IPS-20b (cell line): Measurements from ENCODE around the gene WBP11.
"Not testable (repeated sequence)": the region's sequence is repeated elsewhere in the genome, so short reads cannot be mapped to it uniquely, and the experiment has no call there.

Experiments
- H3K27ac ChIP-seq: one replicate; pipeline ENCODE4 v1.5.1; 2013; ENCODE audit warnings: low read length
- H3K27me3 ChIP-seq: 2 replicates; pipeline ENCODE4 v1.6.1; 2013; ENCODE audit warnings: mild to moderate bottlenecking, low read length, inconsistent platforms; ENCODE audit not compliant: insufficient read depth
- H3K36me3 ChIP-seq: 2 replicates; pipeline ENCODE4 v1.6.1; 2013; ENCODE audit warnings: low read depth, mild to moderate bottlenecking, inconsistent platforms, low read length, moderate library complexity; ENCODE audit not compliant: insufficient read depth
- H3K4me1 ChIP-seq: 2 replicates; pipeline ENCODE4 v1.6.1; 2013; ENCODE audit warnings: mild to moderate bottlenecking, control low read depth, inconsistent platforms, low read length, moderate library complexity; ENCODE audit not compliant: insufficient read depth
- H3K4me3 ChIP-seq: 2 replicates; pipeline ENCODE4 v1.5.1; 2013; ENCODE audit warnings: mild to moderate bottlenecking, low read length, inconsistent platforms
- H3K9ac ChIP-seq: 2 replicates; pipeline ENCODE4 v1.6.1; 2013; ENCODE audit warnings: low read depth, mild to moderate bottlenecking, inconsistent platforms, low read length, moderate library complexity
- H3K9me3 ChIP-seq: 2 replicates; pipeline ENCODE4 v1.6.1; 2013; ENCODE audit warnings: mild to moderate bottlenecking, low read depth, low read length, inconsistent platforms; ENCODE audit not compliant: insufficient read depth

The WBP11 gene

DNA sequence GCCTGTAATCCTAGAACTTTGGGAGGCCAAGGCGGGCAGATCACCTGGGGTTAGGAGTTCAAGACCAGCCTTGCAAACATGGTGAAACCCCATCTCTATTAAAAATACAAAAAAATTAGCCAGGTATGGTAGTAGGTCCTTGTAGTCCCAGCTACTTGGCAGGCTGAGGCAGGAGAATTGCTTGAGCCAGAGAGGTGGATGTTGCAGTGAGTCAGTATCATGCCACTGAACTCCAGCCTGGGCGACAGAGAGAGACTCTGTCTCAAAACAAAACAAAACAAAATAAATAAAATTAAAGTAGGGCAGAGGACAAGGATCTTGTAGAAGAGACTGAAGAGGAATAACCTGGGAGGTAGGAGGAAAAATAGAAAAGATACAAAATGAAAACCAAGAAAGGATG, 61.3 kb downstream of the WBP11 start:
- Histone ChIP-seq H3K4me1 (no peaks in the 10 kb centered on the region), H3K9ac (no peak overlapping the region), H3K9me3 (peaks cover 16% of the 10 kb centered on the region; the same call in 1 of the 2 replicates), H3K4me3 (no peak overlapping the region), H3K27me3 (no peaks in the 10 kb centered on the region), H3K36me3 (no peaks in the 10 kb centered on the region), H3K27ac (no peak overlapping the region)

DNA sequence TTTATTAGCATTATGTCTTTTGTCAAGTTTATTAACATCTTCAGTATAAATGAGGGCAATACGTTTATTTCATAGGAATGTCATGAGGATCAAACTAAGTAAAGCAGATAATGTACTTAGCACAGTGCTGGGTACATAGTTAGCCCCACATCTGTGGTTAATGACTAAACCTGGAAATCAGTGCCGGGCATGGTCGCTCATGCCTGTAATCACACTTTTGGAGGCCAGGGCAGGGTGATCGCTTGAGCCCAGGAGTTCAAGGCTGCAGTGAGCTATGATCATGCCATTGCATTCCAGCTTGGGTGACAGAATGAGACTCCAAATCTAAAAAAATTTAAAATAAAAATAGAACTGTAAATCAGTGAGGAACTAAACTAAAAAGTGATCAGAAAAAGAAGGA, 62.1 kb downstream of the WBP11 start:
- Histone ChIP-seq H3K4me1 (no peaks in the 10 kb centered on the region), H3K9me3 (peaks cover 16% of the 10 kb centered on the region; the same call in 1 of the 2 replicates), H3K9ac (no peak overlapping the region), H3K27me3 (no peaks in the 10 kb centered on the region), H3K4me3 (no peak overlapping the region), H3K36me3 (no peaks in the 10 kb centered on the region), H3K27ac (no peak overlapping the region)

DNA sequence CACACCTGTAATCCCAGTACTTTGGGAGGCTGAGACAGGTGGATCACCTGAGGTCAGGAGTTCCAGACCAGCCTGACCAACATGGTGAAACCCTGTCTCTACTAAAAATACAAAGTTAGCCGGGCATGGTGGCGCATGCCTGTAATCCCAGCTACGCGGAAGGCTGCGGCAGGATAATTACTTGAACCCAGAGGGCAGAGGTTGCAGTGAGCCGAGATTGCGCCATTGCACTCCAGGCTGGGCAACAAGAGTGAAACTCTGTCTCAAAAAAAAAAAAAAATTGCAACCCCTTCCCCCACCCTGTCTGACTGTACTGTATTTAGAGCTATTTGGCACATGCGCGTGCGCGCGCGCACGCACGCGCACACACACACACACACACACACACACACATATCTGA, 66.8 kb downstream of the WBP11 start:
- H3K9ac ChIP-seq, H3K27ac ChIP-seq, H3K27me3 ChIP-seq, H3K9me3 ChIP-seq, H3K4me3 ChIP-seq, H3K36me3 ChIP-seq, H3K4me1 ChIP-seq: not testable (repeated sequence)
